HG03439 (cell line): ENCODE data around the gene TMEM209.
"Not testable (repeated sequence)": the region's sequence is repeated elsewhere in the genome, so short reads cannot be mapped to it uniquely, and the experiment has no call there.

Experiments
- ATAC-seq: cut with Tn5 transposase; IDR thresholded peaks from one replicate; pipeline ENCODE4 v1.9.1; 2021; ENCODE audit warnings: mild to moderate bottlenecking, moderate library complexity; ENCODE audit not compliant: unreplicated experiment

Gene TMEM209

GRCh38 chr7:130174237-130174959 is 30.8 kb downstream of the TMEM209 start:
- no peak for ATAC-seq

DNA sequence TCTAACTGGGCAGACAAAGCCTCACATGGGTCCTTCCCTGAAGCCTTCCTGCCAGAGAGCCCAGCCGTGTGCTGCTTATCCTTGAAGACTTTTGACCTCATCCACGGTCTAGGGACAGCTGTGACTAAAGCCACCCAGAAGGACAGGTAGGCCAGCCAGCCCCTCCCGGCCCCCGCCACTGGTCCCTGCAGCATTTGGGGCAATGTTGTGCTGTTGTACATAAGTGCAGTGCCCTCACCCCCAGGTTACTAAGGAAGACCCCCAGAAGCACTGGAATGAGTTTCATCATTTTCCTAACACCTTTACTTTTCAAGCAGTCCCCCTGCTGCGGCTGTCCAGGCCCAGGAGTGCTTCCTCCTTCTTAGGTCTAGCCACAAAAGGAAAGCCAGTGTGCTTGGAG is 43.0 kb downstream of the TMEM209 start:
- no peak for ATAC-seq

DNA sequence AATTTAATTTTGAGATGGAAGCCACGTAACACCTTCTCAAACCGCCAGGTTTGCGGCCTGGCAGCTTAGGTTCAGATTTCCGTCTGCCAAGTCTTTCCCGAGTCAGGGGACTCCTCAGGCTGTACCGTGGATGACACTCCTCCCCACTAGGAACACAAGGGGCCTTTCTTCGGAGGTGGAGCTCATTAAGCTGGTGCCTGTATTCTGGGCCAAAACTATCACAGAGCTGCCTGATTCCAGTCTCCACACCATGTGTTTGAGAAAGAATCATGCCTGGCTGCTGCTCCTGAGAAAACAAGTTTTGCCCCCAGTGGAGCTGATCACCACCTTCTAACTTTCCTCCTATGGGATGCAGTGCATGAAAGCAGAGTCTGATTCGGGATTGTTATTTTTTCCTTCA is 44.8 kb downstream of the TMEM209 start:
- ATAC-seq, result no peak

DNA sequence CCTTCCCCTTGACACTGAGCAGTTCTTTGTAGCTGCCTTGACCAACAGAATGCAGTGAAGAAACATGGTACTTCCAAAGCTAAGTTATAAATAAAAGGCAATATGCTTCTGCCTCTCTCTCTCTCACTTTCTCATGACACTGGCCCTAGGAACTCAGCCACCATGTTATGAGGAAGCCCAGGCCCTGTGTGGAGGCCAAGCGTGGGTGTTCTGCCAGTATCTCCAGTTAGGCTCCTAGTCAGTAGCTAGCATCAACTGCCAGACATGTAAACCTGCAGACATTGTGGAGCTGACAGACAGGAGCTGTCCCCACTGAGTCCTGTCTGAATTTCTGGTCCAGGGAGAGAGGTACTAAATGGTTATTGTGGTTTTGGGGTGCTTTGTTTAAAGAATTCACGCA is 45.2 kb downstream of the TMEM209 start:
- ATAC-seq, result no peak

- ATAC-seq, result no peak
Observed at GRCh38 chr7:130157700-130158099, 47.5 kb downstream of the TMEM209 start.

DNA sequence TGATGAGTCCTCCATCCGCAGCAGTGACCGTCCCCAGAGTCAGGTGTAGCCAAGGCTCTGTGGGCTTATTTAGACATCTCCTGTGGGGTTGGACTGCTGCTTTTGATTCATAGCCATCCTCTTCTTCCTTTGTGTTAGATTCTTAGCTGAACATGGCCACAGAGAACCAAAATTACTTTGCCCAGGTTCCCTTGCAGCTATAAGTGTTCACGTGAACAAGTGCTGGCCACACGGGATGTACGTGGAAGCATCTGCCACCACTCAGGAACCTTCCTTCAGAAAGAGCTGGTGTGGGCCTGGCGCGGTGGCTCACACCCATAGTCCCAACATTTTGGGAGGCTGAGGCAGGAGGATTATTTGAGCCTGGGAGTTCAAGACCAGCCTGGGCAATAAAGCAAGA is 49.1 kb downstream of the TMEM209 start:
- no peak for ATAC-seq

DNA sequence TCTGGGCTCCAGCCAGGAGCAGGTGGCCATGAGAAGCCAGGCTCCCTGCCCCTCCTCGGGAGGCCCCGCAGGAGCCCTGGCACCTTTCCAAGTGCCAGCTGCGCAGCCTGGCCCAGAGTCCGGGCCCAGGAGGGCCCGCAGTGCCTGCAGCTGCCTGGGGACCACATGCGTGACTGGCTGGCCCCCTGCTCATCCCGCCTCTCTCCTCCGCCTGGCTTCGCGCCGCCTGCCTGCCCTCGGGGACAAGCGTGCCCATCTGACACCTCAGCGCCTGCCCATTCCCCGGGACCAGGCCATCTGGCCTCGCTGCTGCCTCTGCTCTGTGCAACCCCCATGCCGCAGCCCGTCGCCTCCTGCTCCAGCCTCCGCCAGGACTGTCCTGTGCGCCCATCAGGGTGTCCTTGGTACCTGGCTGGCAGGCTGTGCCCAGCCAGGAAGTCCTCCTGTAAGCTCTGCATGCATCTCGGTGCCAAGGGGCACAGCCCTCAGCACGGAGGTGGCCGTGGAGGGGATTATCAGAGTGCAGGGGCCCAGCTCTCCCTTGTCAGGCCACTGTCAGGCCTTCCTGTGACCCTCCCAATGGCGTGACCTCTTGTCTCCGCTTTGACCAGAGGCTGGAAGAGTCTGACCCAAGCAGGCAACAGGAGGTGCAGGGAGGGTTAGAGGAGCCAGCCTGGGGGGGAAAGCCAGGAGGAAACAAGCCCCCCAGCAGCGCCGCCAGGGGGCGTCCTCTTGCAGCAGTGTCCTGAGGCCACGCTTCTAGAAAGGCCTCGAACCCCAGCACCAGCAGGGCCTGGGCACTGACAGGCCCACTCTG is 50.5 kb downstream of the TMEM209 start:
- ATAC-seq, result no peak

GRCh38 chr7:130154131-130154500 is 51.1 kb downstream of the TMEM209 start:
- ATAC-seq, result no peak

GRCh38 chr7:130153211-130153908 is 51.8 kb downstream of the TMEM209 start:
- ATAC-seq, result no peak

GRCh38 chr7:130152493-130153210 is 52.6 kb downstream of the TMEM209 start:
- ATAC-seq, result no peak

- no peak for ATAC-seq
Observed at GRCh38 chr7:130151591-130152492, 53.4 kb downstream of the TMEM209 start.

GRCh38 chr7:130150587-130150986 is 54.6 kb downstream of the TMEM209 start:
- no peak for ATAC-seq

- ATAC-seq, result no peak
Observed at GRCh38 chr7:130149281-130150139, 55.7 kb downstream of the TMEM209 start.

DNA sequence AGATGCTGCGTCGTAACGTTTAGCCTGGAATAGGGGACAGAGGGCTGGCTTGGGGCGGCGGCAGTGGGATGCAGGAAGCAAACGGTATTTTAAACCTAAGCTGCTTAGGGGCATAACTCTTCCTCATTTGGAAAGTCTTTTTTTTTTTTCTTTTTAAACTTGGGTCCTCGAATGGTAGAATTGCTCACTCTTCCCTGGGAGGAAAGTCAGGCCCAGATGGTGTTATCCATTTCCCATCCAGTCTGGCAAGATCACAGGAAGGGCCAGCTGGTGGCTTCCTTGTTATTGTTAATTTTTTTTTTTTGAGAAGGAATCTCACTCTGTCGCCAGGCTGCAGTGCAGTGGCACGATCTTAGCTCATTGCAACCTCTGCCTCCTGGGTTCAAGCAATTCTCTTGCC is 56.6 kb downstream of the TMEM209 start:
- ATAC-seq, result no peak

- no peak for ATAC-seq
Observed at GRCh38 chr7:130147710-130148325, 57.4 kb downstream of the TMEM209 start.

DNA sequence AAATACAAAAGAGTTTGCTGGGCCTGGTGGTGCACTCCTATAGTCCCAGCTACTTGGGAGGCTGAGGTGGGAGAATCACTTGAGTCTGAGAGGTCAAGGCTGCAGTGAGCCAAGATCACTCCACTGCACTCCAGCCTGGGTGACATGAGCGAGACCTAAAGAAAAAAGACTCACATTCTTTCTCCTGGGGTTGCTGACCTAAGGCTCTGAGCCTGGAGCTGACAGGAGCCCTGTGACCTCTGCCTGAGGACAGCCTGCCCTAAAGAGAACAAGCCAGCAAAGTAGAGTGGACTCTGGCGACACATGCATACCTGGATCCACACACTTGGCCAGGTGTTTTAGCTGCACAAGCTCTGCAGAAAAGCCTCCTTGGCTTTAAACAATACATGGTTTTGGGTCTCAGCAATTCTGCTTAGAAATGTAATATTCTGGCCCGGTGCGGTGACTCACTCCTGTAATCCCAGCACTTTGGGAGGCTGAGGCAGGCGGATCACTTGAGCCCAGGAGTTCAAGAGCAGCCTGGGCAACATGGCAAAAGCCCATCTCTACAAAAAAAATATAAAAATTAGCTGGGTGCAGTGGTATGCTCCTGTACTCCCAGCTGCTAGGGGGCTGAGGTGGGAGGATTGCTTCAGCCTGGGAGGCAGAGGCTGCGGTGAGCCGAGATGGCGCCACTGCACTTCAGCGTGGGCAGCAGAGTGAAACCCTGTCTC is 58.4 kb downstream of the TMEM209 start:
- no peak for ATAC-seq

DNA sequence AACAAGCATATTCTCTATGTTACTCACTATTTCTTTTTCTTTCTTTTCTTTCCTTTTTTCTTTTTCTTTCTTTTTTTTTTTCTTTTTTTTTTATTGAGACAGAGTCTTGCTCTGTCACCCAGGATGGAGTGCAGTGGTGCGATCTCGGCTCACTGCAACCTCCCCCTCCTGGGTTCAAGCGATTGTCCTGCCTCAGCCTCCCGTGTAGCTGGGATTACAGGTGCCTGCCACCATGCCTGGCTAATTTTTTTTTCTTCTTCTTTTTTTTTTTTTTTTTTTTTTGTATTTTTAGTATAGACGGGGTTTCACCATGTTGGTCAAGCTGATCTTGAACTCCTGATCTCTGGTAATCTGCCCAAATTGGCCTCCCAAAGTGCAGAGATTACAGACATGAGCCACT is 59.1 kb downstream of the TMEM209 start:
- not testable (repeated sequence) for ATAC-seq

DNA sequence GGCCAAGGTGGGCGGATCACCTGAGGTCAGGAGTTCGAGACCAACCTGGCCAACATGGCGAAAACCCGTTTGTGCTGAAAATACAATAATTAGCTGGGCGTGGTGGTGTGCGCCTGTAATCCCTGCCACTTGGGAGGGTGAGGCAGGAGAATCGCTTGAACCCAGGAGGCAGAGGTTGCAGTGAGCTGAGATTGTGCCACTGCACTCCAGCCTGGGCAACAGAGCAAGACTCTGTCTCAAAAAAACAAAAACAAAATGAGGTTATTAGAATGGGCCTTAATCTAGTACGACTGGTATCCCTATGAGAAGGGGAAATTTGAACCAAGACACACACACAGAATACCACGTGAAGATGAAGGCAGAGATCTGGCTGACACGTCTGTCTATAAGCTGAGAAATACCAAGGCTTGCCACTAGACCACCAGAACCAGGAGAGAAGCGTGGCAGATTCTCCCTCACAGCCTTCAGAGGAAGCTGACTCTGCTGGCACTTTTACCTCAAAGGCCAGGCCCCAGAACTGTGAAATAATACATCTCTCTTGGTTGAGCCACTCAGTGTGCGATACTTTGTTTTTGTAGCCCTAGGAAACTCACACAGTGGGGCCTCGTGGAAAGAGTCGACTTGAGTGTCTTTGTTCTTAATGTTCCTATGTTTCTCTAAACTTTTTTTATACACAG is 59.6 kb downstream of the TMEM209 start:
- ATAC-seq, result no peak
